DOHH2 (cell line): ENCODE measurements around the gene RNF13.

Experiments
- CTCF ChIP-seq: fragments of 200-600 bp; sonication (generic); IDR thresholded peaks from one replicate; pipeline ENCODE4 v1.5.1; 2014; ENCODE audit warnings: antibody characterized with exemption, mild to moderate bottlenecking, low read depth, low read length; ENCODE audit not compliant: poor library complexity, severe bottlenecking
- EZH2phosphoT487 ChIP-seq: fragments of 200-600 bp; sonication (generic); IDR thresholded peaks from 2 replicates; pipeline ENCODE4 v1.6.1; 2017; ENCODE audit warnings: borderline replicate concordance, mild to moderate bottlenecking, antibody characterized with exemption, low read length, moderate library complexity, mixed read lengths

DNA sequence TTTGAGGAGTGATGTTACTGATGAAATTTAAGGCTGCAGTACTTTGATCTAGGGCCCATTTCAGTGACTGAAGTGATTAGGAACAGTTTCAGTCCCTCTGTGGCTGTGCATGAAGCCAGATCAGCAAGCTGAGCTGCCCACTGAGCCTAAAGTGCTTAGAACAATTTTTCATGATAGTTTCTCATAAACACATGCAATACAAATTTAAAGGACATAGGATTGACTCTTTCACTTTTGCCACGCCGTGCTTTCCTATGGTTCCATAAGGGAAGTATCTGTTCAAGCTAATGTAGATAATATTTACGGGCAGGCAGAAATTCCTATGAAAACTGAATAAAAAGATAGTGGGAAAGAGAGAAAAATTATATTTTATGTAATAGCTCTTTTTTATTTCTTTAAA is 31.3 kb upstream of the RNF13 start:
- TF ChIP-seq CTCF, result no peak
- TF ChIP-seq EZH2phosphoT487, result no peak
